8988T (cell line): Measurements from ENCODE around the gene RGS3.
"Not testable (repeated sequence)": the region's sequence is repeated elsewhere in the genome, so short reads cannot be mapped to it uniquely, and the experiment has no call there.

Experiments used
- DNase-seq: peaks from one replicate; pipeline ENCODE4 v3.0.0; 2011

Gene RGS3

DNA sequence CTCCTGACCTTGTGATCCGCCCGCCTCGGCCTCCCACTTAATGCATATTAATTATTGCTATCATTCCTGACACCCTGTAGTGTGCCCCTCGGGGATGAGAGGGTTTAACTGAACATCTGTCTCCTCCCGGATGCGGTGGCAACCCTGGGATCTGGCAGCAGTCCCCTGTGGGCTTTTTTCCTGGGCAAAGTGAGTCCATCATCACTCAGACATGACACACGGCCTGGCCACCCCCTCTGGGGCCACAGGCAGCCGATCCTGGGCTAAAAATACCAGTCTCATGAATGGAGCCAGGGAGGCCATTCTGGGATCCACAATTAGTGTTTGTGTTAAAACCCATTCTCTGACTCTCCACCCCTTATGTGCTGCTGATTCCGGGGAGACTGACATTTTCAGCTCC, 161.2 kb downstream of the RGS3 start:
- DNase-seq, result no peak

DNA sequence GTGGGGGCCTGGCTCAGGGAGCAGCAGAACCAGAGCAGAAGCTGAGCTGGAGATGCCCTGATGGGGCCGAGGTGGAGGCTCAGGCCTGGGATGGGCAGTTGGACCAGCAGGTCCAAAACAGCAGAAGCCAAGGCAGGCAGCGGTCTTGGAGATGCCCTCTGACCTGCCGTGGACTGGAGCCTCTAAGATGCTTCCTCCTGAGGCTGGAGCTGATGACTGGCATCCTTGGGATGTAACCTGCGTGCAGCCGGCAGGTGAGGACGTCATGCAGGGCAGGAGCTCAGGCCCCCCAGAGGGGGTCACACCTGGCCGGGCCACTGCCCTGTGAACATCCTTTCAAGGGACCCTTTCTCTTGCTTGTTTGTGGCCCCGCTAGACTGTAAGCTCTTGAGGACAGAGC, 162.0 kb downstream of the RGS3 start:
- DNase-seq, result no peak

DNA sequence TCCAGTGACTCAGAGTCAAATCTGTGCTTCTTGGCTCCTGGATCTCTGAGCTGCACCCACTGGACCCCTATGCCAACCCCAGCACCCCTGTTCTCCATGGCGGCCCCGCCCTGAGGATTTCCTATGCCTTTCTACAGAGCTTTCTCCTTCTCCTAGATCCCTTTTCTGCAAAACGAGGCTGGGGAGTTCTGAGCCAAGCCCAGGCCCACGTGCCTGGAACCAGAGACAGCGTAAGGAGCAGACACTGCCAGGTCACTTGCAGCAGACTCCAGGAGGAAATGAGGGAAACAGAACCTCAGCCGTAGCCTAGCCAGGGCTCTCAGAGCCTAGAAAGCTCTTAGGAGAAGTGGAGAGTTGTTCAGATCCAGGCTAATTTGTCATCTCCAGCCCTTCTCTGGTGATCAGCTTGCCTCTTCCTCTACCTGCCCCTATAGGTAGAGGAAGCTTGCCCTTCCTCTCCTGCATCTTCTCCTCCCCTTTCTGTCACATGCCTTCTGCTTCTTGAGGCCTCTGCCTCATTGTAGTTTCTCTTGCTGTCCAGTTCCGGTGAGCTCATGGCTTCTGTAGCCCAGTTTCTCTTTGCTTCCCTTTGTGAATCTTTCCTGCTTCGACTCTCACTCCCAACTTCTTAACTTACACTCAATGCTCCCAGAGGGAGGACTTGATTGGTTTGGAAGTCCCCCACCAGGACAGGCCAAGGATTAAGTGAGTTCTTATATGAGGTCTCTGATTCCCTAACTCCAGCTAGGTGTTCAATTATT, 163.4 kb downstream of the RGS3 start:
- DNase-seq, result no peak

DNA sequence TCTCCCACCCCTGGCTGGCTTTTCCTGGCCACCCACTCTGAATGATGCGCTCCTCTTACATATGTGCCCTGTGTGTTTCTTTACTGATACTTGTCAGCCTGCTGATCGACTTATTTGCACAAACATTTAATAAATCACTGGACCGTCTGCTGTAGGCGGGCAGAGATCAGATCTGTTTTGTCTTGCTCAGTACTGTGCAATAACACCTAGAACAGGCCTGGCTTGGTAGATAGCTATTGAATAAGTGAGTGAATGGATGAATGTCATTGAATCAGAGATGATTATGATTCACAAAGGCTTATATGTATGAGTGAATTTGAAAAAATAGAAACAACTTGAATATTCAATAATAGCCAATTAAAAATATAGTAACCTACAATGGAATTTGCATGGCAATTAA, 165.1 kb downstream of the RGS3 start:
- no peak for DNase-seq

- DNase-seq, result no peak
Measured at GRCh38 chr9:113630386-113631136, 167.0 kb downstream of the RGS3 start.

DNA sequence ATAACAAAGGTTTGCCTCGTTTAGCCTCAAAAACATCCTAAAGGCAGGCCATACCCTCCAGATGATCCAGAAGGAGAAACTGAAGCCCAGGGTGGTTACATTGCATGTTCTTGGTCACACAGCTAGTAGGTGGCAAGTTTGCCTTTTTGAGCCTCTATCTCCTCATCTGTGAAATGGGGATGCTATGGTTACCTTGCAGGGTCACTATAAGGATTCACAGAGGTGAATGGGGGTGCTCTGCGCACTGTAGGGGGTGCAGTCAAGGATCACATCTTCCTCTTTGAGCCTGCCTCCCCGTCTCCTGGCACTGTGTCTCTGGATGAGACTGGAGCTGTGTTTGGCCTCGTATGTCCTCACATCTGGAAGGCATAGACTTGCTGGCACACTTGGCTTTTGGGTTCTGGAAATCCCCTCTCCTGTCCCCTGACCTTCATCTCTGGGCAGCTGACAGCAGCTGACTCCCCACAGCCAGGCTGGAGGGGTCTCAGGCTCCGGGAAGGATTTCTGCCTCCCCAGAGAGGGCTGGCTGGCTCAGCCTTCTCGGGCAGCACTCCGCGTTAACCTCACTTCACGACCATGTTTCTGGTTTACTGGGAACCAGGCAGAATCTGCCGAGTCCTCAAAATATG, 167.7 kb downstream of the RGS3 start:
- DNase-seq, result no peak

DNA sequence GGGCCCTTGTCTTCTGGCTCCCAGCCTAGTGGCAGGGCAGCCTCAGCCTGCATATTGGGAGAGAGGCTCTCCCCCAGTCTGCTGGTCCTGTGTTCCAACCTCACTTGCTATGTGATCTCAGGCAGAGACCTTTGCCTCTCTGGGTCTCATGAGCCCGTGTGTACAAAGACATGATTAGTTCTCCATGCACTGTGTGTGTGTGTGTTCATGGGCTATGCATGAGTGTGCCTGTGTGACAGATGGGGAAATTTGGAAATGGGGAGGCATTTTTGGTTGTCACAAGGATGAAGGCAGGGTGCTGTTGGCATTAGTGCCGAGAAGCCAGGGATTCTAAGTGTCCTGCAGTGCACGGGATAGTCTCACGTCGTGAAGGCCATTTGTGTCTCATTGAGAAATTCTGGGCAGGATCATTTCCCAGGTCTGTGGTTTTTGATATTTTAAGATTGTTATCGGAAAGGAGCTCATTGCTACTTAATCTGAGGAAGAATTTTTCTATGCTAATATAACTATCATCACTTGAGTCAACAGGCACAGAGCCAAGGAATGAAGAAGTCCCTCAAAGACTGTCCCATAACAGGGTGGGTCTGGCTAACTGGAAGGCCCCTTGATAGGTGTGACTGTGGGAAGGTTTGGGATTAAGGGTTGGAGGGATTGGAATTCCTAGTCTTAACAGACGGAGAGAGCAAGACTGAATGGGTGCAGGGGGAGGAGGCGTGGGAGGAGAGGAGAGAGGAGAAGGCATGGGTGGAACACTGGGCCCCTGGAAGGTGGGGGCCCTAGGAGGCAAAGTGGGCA, 168.5 kb downstream of the RGS3 start:
- no peak for DNase-seq

- DNase-seq, result no peak
Measured at GRCh38 chr9:113632776-113633590, 169.5 kb downstream of the RGS3 start.

DNA sequence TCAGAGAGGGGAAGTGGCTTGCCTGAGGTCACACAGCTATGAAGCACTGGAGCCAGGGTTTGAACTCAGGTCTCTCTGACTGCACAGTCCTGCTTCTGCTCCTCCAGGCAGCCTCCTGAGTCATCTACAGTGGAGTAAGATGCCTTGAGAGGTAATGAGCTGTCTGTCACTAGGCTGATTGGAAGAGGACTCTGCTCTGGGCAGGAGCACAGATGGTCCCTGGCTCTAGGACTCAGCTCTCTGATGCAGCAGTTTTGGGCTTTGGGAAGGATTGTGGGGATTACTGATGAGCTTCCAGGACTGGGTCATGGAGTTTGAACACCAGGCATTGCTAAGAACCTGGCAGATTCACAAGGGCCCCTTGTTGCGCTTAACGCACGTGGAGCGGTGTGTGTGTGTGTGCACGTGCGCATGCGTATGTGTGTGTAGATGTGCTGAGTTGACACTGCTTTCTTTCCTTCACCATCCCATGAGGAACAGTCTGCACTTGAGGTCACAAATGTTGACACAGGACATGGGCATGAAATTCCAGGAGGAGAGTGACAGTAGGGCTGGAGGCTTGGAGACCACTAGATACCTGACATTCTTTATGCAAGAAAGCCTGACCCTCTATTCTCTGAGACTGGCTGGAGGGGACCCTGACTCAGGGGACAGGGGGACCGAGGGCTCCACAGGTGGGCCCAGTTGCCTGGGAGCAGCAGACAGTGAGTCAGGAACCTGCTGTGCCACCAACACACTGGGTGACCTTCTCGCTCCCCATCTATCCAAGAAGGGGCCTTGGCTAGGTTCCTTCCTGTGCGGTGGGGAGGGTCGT, 170.5 kb downstream of the RGS3 start:
- no peak for DNase-seq

DNA sequence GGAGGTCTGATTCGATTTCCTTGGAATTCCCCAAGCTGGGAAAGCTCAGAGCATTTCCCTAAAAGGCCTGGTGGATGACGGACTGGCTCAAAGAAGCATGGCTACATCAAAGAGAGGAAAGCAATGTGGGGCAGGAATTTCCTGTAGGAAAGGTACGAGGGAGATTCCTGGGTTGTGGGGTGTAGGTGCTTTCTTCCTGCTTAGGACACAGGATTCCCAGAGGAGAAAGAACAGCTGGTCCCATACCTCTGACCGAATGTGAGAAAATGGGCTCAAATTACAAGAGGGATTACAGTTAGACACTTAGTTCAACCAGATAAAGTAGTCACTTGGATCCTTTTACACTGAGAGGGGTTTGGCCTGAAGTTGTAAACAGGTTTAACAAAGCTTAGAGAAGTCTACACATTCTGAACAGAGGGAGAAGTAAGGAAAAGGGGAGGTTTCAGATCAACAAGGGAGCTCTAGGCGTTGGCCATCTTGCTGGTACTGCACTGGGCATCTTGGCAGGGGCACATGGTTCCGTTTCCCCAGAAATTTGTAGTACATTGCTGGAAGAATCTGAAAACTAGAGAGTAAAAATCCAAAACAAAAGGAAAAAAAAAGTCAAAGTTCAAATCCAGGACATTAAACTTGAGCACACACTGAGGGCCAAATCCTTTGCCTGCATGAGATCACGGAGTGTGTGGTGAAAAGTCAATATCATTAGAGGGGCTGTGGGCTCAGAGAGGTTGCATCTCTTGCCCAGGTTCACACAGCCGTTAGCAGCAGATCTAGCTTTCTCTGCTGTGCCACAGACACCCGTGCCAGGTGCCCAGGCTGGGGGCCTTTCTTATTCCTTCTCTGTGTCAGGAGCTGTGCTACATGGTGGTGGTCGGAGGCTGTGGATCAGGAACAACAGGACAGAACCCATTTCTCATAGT, 171.3 kb downstream of the RGS3 start:
- no peak for DNase-seq

DNA sequence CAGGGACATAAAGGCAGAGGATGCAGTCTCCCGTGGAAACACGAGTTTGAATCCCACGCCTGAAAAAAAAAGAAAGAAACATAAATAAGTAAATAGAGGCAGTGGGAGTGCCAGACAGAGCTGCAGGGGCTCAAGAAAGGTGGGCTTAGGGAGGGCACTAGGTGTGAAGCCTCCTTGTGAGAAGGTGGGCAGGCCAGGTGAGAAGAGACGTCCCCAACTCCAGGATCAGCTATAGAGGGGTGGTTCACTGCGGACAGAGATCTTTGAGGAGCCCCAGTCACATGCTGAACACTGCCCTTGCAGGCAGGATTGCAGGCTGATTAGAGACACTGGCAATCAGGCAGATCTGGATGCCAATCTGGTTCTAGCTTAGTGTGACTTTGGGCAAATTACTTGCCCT, 172.1 kb downstream of the RGS3 start:
- no peak for DNase-seq

- no peak for DNase-seq
Measured at GRCh38 chr9:113636165-113636564, 172.6 kb downstream of the RGS3 start.

DNA sequence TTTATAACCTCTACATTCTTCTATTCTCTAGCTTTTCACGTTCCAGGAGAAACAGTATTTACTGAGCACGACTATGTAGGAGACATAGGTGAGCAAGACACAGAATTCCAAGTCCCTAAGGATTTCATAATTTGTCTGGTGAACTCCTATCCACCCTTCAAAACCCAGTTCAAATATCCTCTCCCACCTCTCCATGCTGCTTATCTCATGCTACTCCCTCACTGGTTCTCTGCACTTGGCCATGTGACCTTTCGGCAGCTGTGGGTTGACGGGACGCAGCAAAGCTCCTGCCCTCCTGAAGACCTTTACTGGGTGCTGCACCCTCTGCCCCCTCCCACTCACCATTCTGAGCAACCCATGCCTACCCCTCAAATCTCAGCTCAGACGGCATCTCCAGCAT, 173.2 kb downstream of the RGS3 start:
- no peak for DNase-seq

DNA sequence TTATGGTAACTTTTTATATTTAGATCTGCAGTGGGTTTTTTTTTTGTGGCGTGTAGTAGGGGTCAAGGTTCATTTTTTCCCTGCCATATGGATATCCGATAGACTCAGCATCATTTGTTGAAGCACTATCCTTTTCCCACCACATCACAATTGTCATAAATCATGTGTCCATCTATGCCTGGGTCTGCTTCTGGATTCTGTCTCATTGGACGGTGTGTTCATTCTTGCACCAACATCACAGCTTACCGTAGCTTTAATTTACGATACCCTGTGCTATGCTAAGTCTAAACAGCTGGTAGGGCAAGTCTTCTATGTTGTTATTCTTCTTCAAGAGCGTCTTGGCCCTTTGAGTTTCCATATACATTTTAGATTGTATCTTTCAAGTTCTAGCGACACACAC, 175.0 kb downstream of the RGS3 start:
- no peak for DNase-seq

- no peak for DNase-seq
Measured at GRCh38 chr9:113638897-113639296, 175.4 kb downstream of the RGS3 start.

- DNase-seq, result not testable (repeated sequence)
Measured at GRCh38 chr9:113639411-113639970, 176.0 kb downstream of the RGS3 start.

GRCh38 chr9:113640418-113640817, 176.9 kb downstream of the RGS3 start:
- DNase-seq, result no peak

GRCh38 chr9:113641100-113641885, 177.8 kb downstream of the RGS3 start:
- DNase-seq, result no peak

DNA sequence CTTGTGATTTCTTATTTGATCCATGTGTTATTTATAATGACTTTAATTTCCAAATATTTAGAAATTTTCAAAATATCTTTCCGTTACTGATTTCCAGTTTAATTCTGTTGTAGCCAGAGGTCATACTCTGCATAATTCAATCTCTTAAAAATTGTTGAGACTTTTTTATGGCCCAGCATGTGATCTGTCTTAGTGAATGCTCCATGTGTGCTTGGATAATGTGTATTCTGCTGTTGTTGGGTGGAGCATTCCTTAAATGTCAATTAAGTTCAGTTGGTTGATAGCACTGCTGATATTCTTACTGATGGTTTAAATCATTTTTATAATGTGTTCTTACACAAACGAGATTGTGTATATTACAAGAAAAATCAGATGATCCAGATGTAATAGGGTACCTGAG, 180.8 kb downstream of the RGS3 start:
- DNase-seq, result no peak
